Forelimb muscle (tissue), 1 donor: ENCODE data around the gene RNFT2. TPM values are rescaled to one million over a fixed set of nuclear protein-coding genes. Genes with fewer than 3 reads are reported as not detected.

ENCODE experiments used
- polyA plus RNA-seq: library from polyadenylated mRNA; unstranded; fragments of 120-200 nt; gene quantifications from one replicate; pipeline ENCODE4 v1.2.1, GENCODE V29; 2013; ENCODE audit not compliant: insufficient read length

Gene RNFT2
- polyA plus RNA-seq, 1 donor: 1.0 TPM

Other genes with a start within 250 kb of the RNFT2 start
- 4.9 TPM for gene MAP1LC3B2, start 178.9 kb upstream of the RNFT2 start, polyA plus RNA-seq
- 11.6 TPM for gene SPRING1, start 246 bp upstream of the RNFT2 start, polyA plus RNA-seq
- gene HRK, start 143.1 kb downstream of the RNFT2 start, polyA plus RNA-seq: 0.28 TPM
- 13.3 TPM for gene FBXW8, start 172.6 kb downstream of the RNFT2 start, polyA plus RNA-seq